GM12864 (cell line): Measurements from ENCODE around the gene NR6A1.
A peak's percentile ranks its signal among the peaks of the same experiment; 100 is the strongest.
"Not testable (repeated sequence)": the region's sequence is repeated elsewhere in the genome, so short reads cannot be mapped to it uniquely, and the experiment has no call there.

Experiments
- DNase-seq: peaks from one replicate; pipeline ENCODE4 v3.0.0-alpha.2; 2011; ENCODE audit warnings: low read depth
- H3K4me3 ChIP-seq: 2 replicates; pipeline ENCODE4 v1.5.1; 2011; ENCODE audit warnings: mild to moderate bottlenecking, low read depth, low read length, control low read depth
- CTCF ChIP-seq: IDR thresholded peaks from 2 replicates; pipeline ENCODE4 v1.5.1; 2011; ENCODE audit warnings: low read depth, mild to moderate bottlenecking, moderate library complexity, low read length, control low read depth, inconsistent platforms; ENCODE audit errors: missing control alignments

The NR6A1 gene

GRCh38 chr9:124776954-124777648 lies 6.0 kb upstream of the NR6A1 start, which contains the start of gene OLFML2A:
TSS of gene OLFML2A (plus strand) at chr9:124777133. CDS start at chr9:124777271, 138 bp downstream.
- peak within 1 kb of the TSS; percentile 46 for H3K4me3 ChIP-seq
- DNase-seq, result no peak
- TF ChIP-seq CTCF, result peak; percentile 34

GRCh38 chr9:124776618-124776953 lies 5.5 kb upstream of the NR6A1 start:
- TF ChIP-seq CTCF, result no peak
- no peak for DNase-seq
- H3K4me3 ChIP-seq, result peak overlapping the region; percentile 46

GRCh38 chr9:124774129-124774978 lies 3.2 kb upstream of the NR6A1 start:
- DNase-seq, result peak; percentile 50
- TF ChIP-seq CTCF, result peak; percentile 88
- no peak overlapping the region for H3K4me3 ChIP-seq

GRCh38 chr9:124773473-124774128 lies 2.5 kb upstream of the NR6A1 start:
- TF ChIP-seq CTCF, result no peak
- H3K4me3 ChIP-seq, result no peak overlapping the region
- no peak for DNase-seq

GRCh38 chr9:124772877-124773276 lies 1.8 kb upstream of the NR6A1 start:
- DNase-seq, result not testable (repeated sequence)

GRCh38 chr9:124771867-124772679 lies 962 bp upstream of the NR6A1 start:
- peak overlapping the region; percentile 95 for H3K4me3 ChIP-seq
- TF ChIP-seq CTCF, result peak; percentile 87
- no peak for DNase-seq

More at GRCh38 chr9:124772877-124773276, 1.8 kb upstream of the NR6A1 start:
- H3K4me3 ChIP-seq, result not testable (repeated sequence)
